ENCODE measurements around the gene ZBTB49. TPM values are rescaled to one million over a fixed set of nuclear protein-coding genes. Genes with fewer than 3 reads are reported as not detected.

The ZBTB49 gene
- total and polyA plus RNA-seq, 8 donors = 4.8 to 13.5 (median 9.7) TPM

DNA sequence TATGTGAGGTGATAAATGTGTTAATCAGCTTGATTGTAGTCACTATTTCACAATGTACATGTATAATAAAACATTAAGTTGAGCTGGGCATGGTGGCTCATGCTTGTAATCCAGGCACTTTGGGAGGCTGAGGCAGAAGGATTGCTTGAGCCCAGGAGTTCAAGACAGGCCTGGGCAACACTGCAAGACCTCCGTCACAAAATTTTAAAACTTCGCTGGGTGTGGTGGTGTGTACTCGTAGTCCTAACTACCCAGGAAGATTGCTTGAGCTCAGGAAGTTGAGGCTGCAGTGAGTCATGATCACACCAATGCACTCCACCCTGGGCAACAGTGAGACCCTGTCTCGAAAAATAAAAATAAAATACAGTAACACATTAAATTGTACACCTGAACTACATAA lies 20.2 kb upstream of the ZBTB49 start:
- Histone ChIP-seq H3K4me3 (no peak overlapping the region), H3K4me1 (peaks cover 0 to 6% of the 10 kb centered on the region in 2 donors), H3K9me3 (no peaks in the 10 kb centered on the region), H3K27me3 (no peaks in the 10 kb centered on the region), H3K36me3 (peaks cover 0 to 58% of the 10 kb centered on the region in 2 donors), H3K27ac (peak overlapping the region; percentile 36 to 80)
- DNase-seq (no peak), ATAC-seq (peak; percentile 68)
- intact Hi-C loops (cut with DNase I) = no loop called here
- TF ChIP-seq CTCF (IDR thresholded peaks at IDR 0.05) = no peak

DNA sequence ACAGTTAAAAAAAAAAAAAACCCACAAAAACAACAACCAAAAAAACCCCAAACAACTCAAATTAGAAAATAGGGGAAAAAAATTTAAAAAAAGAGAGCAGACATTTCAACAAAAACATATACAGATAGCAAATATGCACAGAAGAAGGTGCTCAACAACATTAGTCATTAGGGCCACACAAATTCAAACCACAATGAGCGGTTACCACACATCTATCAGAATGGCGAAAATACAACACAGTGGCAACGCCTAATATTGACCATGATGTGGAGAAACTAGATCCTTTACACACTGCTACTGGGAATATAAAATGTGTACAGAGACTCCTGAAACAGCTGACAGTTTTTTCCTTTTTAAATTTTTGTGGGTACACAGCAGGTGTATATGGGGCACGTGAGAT lies 19.5 kb upstream of the ZBTB49 start:
- peak overlapping the region in 1 of 2 donors; percentile 80 for H3K27ac ChIP-seq
- no peak for ATAC-seq
- no peak for DNase-seq
- H3K27me3 ChIP-seq = no peaks in the 10 kb centered on the region
- peaks cover 0 to 6% of the 10 kb centered on the region in 2 donors for H3K4me1 ChIP-seq
- H3K4me3 ChIP-seq = no peak overlapping the region
- H3K36me3 ChIP-seq = peaks cover 0 to 65% of the 10 kb centered on the region in 2 donors
- no peak for TF ChIP-seq CTCF (IDR thresholded peaks at IDR 0.05)
- no peaks in the 10 kb centered on the region for H3K9me3 ChIP-seq
- intact Hi-C loops (cut with DNase I) = no loop called here

- DNase-seq (peak in 1 of 4 donors; percentile 61), ATAC-seq (peak; percentile 24)
- TF ChIP-seq CTCF (IDR thresholded peaks at IDR 0.05) = no peak
- H3K4me1 ChIP-seq = peaks cover 0 to 6% of the 10 kb centered on the region in 2 donors
- H3K9me3 ChIP-seq = no peaks in the 10 kb centered on the region
- no peak overlapping the region for H3K4me3 ChIP-seq
- H3K36me3 ChIP-seq = peaks cover 0 to 77% of the 10 kb centered on the region in 2 donors
- no peaks in the 10 kb centered on the region for H3K27me3 ChIP-seq
- no peak overlapping the region for H3K27ac ChIP-seq
- intact Hi-C loops (cut with DNase I) = no loop called here
Measured at GRCh38 chr4:4271912-4272311, 18.1 kb upstream of the ZBTB49 start.

DNA sequence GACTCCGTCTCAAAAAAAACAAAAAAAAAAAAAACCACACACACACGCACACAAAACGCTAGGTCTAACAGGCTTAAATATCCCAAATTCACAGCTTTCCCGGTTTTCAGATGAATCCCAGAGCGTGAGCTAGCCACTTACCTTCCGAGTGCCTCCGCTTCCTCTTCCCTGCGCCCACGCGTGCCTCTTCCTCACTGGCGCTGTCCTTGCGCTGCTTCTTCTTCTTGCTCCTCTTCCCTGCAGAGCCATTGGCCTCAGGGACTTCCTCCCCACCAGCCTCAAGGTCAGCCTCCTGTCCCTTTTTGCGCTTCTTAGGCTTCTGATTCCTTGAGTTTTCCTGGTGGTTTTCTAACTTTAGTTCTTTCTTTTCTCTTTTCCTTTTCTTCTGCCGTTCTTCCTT lies 15.8 kb upstream of the ZBTB49 start:
- Histone ChIP-seq H3K4me3 (no peak overlapping the region), H3K36me3 (peaks cover 0 to 92% of the 10 kb centered on the region in 2 donors), H3K9me3 (no peaks in the 10 kb centered on the region), H3K27ac (no peak overlapping the region), H3K4me1 (peaks cover 0 to 3% of the 10 kb centered on the region in 2 donors), H3K27me3 (no peaks in the 10 kb centered on the region)
- no peak for DNase-seq
- intact Hi-C loops (cut with DNase I) = no loop called here
- no peak for ATAC-seq
- TF ChIP-seq CTCF (IDR thresholded peaks at IDR 0.05) = no peak

GRCh38 chr4:4277531-4277930 lies 12.5 kb upstream of the ZBTB49 start:
- DNase-seq = no peak
- Histone ChIP-seq H3K36me3 (peaks cover 0 to 100% of the 10 kb centered on the region in 2 donors), H3K27me3 (no peaks in the 10 kb centered on the region), H3K27ac (no peak overlapping the region), H3K4me3 (no peak overlapping the region), H3K4me1 (no peaks in the 10 kb centered on the region), H3K9me3 (no peaks in the 10 kb centered on the region)
- no peak for TF ChIP-seq CTCF (IDR thresholded peaks at IDR 0.05)
- intact Hi-C loops (cut with DNase I) = no loop called here
- ATAC-seq = no peak
